ENCODE results near the gene EFCAB8.

- no peak for TF ChIP-seq CTCF (IDR thresholded peaks at IDR 0.05; ENCODE audit: low read depth, low read length, poor library complexity, severe bottlenecking)
- TF ChIP-seq EZH2phosphoT487 (IDR thresholded peaks at IDR 0.05; ENCODE audit: borderline replicate concordance, low read length): no peak
These were observed 9.1 kb upstream of the EFCAB8 start for GRCh38 chr20:32849577-32849976.
